HAP-1 (cell line): Measurements from ENCODE around the gene IL13.
A peak's percentile ranks its signal among the peaks of the same experiment; 100 is the strongest.

ENCODE experiments used
- DNase-seq, 2 experiments: peaks; one replicate each; pipeline ENCODE4 v3.0.0-alpha.2; 2016 to 2020; ENCODE audit warnings: low spot score in 2 of 2
- H3K27me3 ChIP-seq: fragments of 250-450 bp; sonication (Bioruptor Pico); 2 replicates; pipeline ENCODE4 v1.5.1; 2020; ENCODE audit warnings: low read depth, mild to moderate bottlenecking, moderate library complexity
- H3K36me3 ChIP-seq: fragments of 250-450 bp; sonication (Bioruptor Pico); replicated peaks from 2 replicates; pipeline ENCODE4 v1.5.1; 2020; ENCODE audit warnings: mild to moderate bottlenecking
- H3K4me1 ChIP-seq: fragments of 250-450 bp; sonication (Bioruptor Pico); 2 replicates; pipeline ENCODE4 v1.5.1; 2020; ENCODE audit warnings: mild to moderate bottlenecking
- H3K4me3 ChIP-seq: fragments of 250-450 bp; sonication (Bioruptor Pico); 2 replicates; pipeline ENCODE4 v1.5.1; 2020; ENCODE audit warnings: mild to moderate bottlenecking, moderate library complexity
- H3K9me3 ChIP-seq: fragments of 250-450 bp; sonication (Bioruptor Pico); 2 replicates; pipeline ENCODE4 v1.5.1; 2020; ENCODE audit warnings: mild to moderate bottlenecking, moderate library complexity
- in situ Hi-C: fragments of 300-500 bp; cut with MboI; formaldehyde crosslinking; loops from 3 replicates; pipeline ENCODE4 v1.14.3; 2020; ENCODE audit warnings: low sequenced_read_pairs, inconsistent platforms, mixed read lengths

The IL13 gene

DNA sequence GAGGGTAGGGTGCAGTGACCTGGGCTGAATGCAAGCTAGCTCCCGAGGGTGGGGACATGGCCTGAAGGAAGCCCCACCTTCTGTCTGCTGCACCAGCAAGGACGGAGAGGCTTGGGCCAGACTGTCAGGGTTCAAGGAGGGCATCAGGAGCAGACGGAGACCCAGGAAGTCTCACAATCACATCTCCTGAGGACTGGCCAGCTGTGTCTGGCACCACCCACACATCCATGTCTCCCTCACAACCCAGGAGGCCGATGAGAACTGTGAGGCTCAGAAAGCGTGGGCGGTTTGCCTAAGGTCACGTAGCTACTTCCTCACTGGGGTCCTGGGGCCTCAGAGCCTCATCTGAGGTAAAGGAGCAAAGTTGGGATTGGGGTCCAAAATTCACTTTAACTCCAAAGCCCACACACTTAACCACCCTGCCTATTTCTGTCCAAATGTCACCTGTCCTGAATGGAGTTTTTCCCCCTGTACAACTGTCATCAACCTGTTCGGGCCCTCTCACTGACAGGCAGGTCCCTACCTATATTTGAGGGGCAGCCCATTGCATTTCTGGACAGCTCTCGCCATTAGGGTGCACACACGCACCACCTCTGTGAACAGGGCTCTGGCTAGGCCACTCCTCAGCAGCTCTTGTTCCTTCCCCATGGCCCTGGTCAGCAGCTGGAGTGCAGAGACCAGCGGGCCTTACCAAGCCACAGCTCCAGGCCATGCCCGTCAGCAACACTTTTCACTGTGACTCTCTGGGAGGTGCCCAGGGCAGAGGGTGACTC, 3.4 kb downstream of the IL13 start:
- Histone ChIP-seq H3K4me3 (no peak overlapping the region), H3K4me1 (no peaks in the 10 kb centered on the region; the same call in 1 of the 2 replicates), H3K27me3 (no peaks in the 10 kb centered on the region), H3K9me3 (no peaks in the 10 kb centered on the region), H3K36me3 (no peaks in the 10 kb centered on the region)
- no peak for DNase-seq
- in situ Hi-C loops: no loop called here

DNA sequence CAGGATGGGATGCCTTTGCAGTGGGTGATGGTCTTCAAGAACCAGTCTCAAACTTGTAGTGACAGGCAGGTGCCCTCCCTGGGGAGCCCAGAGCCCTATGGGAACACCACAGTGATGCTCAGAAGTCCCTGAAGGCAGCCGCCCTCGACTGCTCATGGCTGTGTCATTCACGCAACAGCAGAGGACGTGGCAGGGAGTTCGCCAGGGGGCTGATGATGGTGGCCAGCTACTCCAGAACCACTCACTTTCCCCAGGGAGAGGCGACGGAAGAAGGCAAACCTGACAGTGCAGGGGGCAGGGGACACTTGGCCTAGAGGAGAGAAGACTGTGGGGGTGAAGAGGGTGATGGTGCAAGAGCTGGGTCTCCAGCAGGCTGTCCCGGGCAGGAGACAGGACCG, 4.0 kb downstream of the IL13 start:
- Histone ChIP-seq H3K9me3 (no peaks in the 10 kb centered on the region), H3K27me3 (no peaks in the 10 kb centered on the region), H3K4me1 (no peaks in the 10 kb centered on the region; the same call in 1 of the 2 replicates), H3K36me3 (no peaks in the 10 kb centered on the region), H3K4me3 (no peak overlapping the region)
- DNase-seq: no peak
- in situ Hi-C loops: no loop called here

DNA sequence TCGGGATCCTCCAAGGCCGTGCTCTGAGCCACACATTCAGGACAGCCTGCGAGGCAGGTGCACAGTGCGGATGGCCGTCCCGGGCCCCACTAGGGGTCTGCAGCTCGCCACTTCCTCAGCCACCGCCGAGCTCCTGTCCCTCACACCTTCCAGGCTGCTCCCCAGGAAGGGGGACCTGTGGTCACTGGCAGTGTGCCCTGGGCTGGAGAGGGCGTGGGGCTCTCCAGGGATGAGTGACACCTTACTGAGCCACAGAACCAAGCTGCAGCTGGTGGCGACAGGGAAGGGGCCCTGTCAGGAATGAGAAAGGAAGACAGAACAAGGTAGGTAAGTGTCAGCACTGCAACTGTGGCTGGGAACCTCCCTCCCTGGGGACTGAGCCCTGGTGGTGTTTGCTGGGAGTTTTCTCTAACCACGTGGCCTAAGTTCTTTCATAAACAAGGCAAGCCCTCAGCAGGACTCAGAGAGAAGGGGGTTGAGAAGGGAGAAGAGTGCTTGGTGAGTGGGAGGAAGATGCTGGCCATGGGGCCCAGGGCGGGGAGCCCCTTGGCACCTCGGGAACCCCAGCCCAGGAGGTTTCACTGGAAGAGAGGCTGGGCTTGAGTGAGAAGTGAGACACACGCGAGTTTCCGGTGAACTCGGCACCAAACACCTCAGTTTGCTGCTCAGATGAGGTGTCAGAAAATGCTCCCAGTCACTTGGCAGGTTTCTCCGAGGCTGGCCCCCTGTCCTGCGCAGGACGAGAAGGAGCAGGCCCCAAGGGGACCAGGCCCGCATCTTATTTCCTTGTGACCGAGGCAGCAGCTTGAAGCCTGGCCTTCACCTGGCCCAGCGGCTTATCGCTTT, 5.2 kb downstream of the IL13 start:
- no peak overlapping the region for H3K4me3 ChIP-seq
- no peaks in the 10 kb centered on the region; the same call in 1 of the 2 replicates for H3K4me1 ChIP-seq
- H3K36me3 ChIP-seq: no peaks in the 10 kb centered on the region
- H3K9me3 ChIP-seq: no peaks in the 10 kb centered on the region
- in situ Hi-C loops: no loop called here
- H3K27me3 ChIP-seq: no peaks in the 10 kb centered on the region
- peak; percentile 6 to 51 for DNase-seq

DNA sequence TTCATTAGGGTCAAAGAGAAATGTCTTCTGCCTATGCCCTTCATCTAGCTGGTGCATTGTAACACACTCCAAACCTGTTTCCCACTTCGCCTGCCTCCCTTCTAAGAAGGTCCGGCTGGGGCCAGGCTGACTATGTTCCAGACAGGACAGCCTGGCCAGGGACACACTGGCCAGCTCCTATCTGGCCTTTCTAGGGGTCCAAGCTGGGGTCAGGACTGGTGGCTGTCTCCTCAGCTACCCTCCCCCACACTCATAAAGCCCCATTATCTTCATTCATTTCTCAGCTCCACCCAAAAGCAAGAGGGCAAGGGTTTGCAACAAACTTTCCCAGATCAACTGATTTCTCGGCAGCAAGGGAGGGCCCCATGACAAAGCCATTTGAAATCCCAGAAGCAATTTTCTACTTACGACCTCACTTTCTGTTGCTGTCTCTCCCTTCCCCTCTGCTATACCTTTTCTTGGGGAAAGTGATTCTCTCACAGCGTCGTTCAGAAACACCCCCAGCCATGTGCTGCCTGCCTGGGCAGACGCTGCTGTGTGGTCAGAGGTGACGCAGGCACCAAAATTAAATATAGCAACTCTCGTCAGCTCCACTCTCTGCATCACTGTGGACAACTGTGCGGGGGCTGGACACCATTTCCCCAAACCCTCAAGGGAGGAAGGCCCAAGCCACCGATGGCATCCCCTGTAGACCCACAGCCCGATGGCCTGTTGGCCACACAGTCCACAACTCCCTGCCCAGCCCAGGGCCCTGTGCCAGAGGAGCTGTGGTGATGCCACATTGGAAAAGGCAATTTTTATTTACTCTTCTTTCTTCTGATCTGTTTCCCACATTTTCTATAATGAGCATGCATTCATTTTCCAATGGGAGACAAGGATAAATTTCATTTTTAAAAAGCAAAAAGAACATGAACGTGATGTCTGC, 6.1 kb downstream of the IL13 start:
- Histone ChIP-seq H3K9me3 (no peaks in the 10 kb centered on the region), H3K4me3 (no peak overlapping the region), H3K27me3 (no peaks in the 10 kb centered on the region), H3K4me1 (no peaks in the 10 kb centered on the region; the same call in 1 of the 2 replicates), H3K36me3 (no peaks in the 10 kb centered on the region)
- no peak for DNase-seq
- in situ Hi-C loops: no loop called here

DNA sequence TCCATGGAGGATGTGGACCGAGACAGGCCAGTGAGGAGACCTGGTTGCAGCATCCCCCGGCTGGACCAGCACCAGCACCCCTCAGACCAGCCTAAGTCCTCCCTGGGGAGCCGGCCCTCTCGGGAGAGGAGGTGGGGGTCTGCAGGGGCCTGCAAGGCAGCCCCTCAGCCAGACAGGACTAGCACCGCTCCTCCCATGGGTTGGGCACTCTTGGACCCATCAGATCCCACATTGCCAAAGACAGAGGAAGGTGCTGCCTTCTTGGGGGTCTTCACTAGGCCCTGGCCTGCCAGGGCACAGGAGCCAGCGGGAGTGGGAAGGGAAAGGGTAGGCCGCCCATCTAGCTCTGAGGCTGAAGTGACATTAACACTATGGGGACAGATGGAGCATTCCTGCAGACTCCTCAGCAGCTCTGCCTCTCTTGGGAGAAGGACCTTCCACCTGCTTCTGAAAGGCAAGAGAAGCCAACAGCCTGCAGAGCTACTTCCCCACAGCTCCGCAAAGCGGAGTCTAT, 6.8 kb downstream of the IL13 start:
- Histone ChIP-seq H3K36me3 (no peaks in the 10 kb centered on the region), H3K4me1 (no peaks in the 10 kb centered on the region; the same call in 1 of the 2 replicates), H3K4me3 (no peak overlapping the region), H3K27me3 (no peaks in the 10 kb centered on the region), H3K9me3 (no peaks in the 10 kb centered on the region)
- in situ Hi-C loops: no loop called here
- DNase-seq: no peak

DNA sequence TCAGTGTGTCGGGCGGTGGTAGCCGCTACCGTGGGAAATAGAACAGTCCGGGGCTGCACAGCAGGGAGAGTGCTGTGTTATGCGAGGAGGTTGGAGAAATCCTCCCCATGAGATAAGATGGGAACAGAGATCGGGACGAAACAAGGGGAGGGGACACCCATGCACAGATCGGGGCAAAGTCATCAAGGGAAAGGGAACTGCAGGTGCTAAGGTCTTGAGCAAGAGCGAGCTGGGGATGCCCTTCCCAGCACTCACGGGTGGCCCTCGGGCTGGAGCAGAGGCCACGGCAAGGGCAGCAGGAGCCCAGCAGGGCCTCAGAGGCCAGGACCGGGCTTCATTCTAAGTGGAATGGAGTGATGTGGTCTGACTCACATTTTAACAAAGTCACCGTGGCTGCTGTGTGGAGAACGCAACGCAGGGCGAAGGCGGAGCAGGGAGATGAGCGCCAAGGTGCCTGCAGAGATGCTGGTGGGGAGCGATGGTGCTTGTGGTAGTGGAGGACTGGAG, 7.7 kb downstream of the IL13 start:
- Histone ChIP-seq H3K9me3 (no peaks in the 10 kb centered on the region), H3K4me3 (no peak overlapping the region), H3K27me3 (no peaks in the 10 kb centered on the region), H3K4me1 (no peaks in the 10 kb centered on the region; the same call in 1 of the 2 replicates), H3K36me3 (no peaks in the 10 kb centered on the region)
- DNase-seq: no peak
- in situ Hi-C loops: no loop called here

DNA sequence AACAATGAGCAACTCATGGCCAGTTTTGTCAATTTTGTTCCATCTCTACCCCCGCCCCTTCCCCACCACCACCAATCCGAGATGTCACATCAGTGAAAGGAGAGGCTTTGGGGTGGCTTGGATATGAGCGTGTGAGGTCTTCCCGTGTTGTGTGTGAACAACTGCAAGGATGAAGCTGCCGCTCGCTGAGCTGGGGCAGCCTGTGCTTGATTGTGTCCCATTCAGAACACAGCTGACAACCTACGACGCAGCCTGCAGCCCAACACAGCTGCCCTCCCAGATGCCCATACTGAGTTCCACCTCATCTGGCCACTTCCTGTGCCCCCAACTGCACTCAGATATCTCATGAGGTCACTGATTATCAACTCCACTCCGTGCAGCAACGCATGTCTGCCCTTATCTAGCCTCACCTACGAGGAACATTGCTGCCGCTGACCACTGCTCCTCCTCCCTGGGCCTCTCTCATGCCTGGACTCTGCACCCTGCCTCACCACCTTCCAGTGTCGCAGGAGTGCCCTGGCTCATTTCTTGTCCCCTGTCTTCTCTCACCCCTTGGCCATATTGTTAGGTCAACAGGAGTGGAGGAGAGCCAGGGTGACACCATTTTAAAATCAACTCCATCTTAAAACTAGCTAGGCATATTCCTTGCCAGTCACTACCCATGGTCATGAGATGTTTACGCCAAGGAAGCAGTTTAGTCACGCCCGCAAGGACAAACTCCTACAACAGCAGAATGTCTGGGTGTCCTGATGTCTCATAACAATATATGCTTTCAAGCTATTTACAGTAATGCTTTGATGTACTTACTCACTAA, 8.5 kb downstream of the IL13 start:
- no peak for DNase-seq
- no peaks in the 10 kb centered on the region; the same call in 1 of the 2 replicates for H3K4me1 ChIP-seq
- in situ Hi-C loops: no loop called here

DNA sequence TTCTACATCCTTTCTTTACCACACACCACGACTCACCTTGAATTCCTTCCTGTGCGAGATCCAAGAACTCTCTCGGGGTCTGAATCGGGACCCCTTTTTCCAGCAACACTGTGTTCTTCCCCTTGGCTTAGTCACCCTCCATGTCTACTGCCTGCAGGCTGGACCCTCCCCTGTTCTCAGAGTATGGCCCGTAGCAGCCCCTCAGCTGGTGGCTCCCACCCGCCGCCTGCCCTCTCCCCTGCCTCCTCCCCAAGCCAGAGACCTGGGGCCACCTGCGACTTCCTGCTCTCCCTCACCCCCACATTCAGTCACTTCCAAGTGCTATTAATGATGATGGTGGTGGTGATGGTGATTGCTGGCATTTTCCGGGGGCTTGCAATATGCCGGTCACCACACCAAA, 9.3 kb downstream of the IL13 start:
- Histone ChIP-seq H3K4me1 (no peaks in the 10 kb centered on the region; the same call in 1 of the 2 replicates), H3K9me3 (0 out of 2 replicates have a peak, but pooled peaks cover 2% of the 10 kb centered on the region)
- in situ Hi-C loops: no loop called here

More for the DNA sequence above, 8.5 kb downstream of the IL13 start:
- no peaks in the 10 kb centered on the region for H3K27me3 ChIP-seq
- H3K4me3 ChIP-seq: no peak overlapping the region
- 0 out of 2 replicates have a peak, but pooled peaks cover 2% of the 10 kb centered on the region for H3K9me3 ChIP-seq
- no peaks in the 10 kb centered on the region for H3K36me3 ChIP-seq

DNA sequence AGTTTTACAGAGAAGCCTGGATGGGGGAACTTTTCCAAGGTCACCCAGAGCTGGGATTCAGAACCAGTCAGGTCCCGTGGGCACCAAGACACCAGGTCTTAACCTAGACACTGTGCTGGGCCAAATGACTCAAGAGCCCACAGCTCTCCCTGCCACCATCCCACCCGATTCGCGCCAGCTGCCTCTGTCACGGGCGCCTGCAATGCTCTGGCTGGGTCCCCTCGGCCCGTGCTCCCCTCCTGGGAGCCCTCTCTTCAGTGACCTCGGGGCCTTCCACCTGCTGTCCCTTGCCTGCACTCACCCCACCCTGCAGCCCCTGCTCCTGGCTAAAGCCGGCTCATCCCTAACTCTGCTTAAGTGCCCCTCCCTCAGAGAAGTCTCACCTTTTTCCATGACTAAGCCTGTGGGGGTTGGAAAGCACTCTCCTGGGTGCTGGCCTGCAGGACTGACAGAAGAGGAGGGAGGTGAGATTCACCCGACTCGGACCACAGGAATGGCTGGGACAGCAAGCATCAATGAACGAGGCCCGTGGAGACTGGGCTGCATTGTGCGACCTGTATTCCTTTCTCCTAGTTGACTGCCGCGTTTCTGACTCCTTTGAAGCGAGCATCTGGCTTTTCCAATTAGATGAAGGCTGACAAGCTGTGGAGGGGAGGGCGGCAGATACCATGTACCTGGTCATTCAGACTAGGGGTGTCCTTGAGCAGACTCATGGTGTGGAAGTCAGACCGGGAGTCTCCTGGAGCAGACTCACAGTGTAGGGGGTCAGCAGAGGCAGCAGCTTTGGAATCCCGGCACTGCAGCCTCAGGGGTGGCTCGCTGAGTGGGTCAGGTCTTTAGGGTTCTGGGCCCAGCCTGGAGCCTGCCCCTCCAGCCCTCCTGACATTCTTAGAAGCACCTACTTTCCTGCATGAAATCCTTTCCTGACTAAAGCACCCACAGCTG, 10.1 kb downstream of the IL13 start:
- Histone ChIP-seq H3K36me3 (no peaks in the 10 kb centered on the region), H3K4me1 (no peaks in the 10 kb centered on the region; the same call in 1 of the 2 replicates), H3K9me3 (0 out of 2 replicates have a peak, but pooled peaks cover 2% of the 10 kb centered on the region), H3K4me3 (no peak overlapping the region), H3K27me3 (no peaks in the 10 kb centered on the region)
- in situ Hi-C loops: no loop called here
- DNase-seq: no peak

More for the DNA sequence above, 9.3 kb downstream of the IL13 start:
- H3K4me3 ChIP-seq: no peak overlapping the region
- no peak for DNase-seq
- H3K36me3 ChIP-seq: no peaks in the 10 kb centered on the region
- H3K27me3 ChIP-seq: no peaks in the 10 kb centered on the region

DNA sequence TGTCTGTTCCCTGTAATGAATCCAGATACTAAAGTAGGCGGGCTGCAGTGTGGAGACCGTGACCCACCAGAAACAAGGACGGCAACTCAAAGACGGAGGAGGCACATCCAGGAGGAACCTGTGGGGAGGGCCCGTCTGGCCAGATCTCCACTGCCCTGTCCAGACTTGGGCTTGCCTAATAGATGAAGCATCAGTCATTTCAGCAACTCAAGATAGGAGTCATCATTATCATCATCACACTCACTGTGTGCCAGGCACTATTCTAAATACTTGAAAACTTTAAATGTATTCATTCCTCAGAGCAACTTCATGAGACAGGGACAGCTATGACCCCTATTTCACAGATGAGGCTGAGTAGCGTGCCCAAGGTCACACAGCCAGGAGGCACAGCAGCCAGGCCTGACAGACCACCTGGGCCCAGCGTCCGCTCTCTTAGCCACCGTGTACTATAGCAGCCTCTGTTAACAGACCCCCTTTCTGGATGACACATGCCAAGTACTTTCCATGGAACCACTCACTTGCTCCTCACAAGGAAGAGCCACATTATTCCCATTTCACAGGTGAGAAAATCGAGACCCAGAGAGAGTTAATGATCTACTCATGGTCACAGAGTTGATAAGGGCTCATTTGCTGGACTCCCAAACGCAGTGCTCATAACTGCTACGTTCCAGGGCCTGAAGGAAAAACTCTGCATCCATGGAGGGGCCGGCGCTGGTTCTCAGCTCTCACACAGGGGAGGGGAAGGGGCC, 10.9 kb downstream of the IL13 start:
- DNase-seq: no peak
- Histone ChIP-seq H3K9me3 (0 out of 2 replicates have a peak, but pooled peaks cover 2% of the 10 kb centered on the region), H3K4me1 (no peaks in the 10 kb centered on the region), H3K36me3 (no peaks in the 10 kb centered on the region), H3K27me3 (no peaks in the 10 kb centered on the region), H3K4me3 (no peak overlapping the region)
- in situ Hi-C loops: no loop called here

DNA sequence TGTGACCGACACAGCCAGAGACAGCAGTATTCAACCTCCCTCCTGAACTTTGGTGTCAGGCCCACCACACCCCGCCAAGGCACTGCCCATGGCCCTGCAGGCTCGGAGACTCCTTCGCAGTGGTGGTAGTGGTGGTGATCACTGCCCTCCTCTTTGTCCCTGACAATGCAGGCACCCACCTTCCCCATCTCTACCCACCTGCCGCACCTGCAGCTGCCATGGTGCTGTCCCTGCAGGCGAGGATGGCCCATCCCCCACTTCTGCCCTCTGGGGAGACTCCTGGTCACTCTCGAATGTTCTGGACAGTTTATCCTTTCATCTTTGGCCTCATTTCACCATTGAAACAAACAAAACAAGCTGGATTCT, 11.5 kb downstream of the IL13 start:
- no peaks in the 10 kb centered on the region for H3K4me1 ChIP-seq
- in situ Hi-C loops: no loop called here

More for the DNA sequence above, 11.5 kb downstream of the IL13 start:
- Histone ChIP-seq H3K27me3 (no peaks in the 10 kb centered on the region), H3K9me3 (0 out of 2 replicates have a peak, but pooled peaks cover 2% of the 10 kb centered on the region), H3K36me3 (no peaks in the 10 kb centered on the region), H3K4me3 (no peak overlapping the region)
- DNase-seq: no peak
